HEK293T (cell line): ENCODE measurements around the gene ENKD1.

Experiments used
- ARNT ChIP-seq: fragments of 450-650 bp; IDR thresholded peaks from 2 replicates; pipeline ENCODE4 v1.6.1; 2017; ENCODE audit warnings: mild to moderate bottlenecking
- BHLHE40 ChIP-seq: fragments of 450-650 bp; IDR thresholded peaks from 2 replicates; pipeline ENCODE4 v1.6.1; 2016; ENCODE audit warnings: mild to moderate bottlenecking, moderate library complexity, borderline replicate concordance
- FOXK2 ChIP-seq: fragments of 450-650 bp; IDR thresholded peaks from 2 replicates; pipeline ENCODE4 v1.6.1; 2016; ENCODE audit warnings: mild to moderate bottlenecking
- FOXM1 ChIP-seq: fragments of 450-650 bp; IDR thresholded peaks from 2 replicates; pipeline ENCODE4 v1.6.1; 2017; ENCODE audit warnings: mild to moderate bottlenecking, borderline replicate concordance
- HDGF ChIP-seq: fragments of 450-650 bp; IDR thresholded peaks from 2 replicates; pipeline ENCODE4 v1.6.1; 2017; ENCODE audit warnings: antibody characterized with exemption, borderline replicate concordance
- L3MBTL2 ChIP-seq: fragments of 450-650 bp; conservative IDR thresholded peaks from 2 replicates; pipeline ENCODE4 v1.6.1; 2016; ENCODE audit warnings: mild to moderate bottlenecking
- NFRKB ChIP-seq: fragments of 450-650 bp; IDR thresholded peaks from 2 replicates; pipeline ENCODE4 v1.6.1; 2016; ENCODE audit warnings: mild to moderate bottlenecking, moderate library complexity
- SP1 ChIP-seq: fragments of 450-650 bp; IDR thresholded peaks from 2 replicates; pipeline ENCODE4 v1.6.1; 2017
- SUZ12 ChIP-seq: fragments of 450-650 bp; IDR thresholded peaks from 2 replicates; pipeline ENCODE4 v1.6.1; 2016; ENCODE audit warnings: mild to moderate bottlenecking
- TARDBP ChIP-seq: fragments of 450-650 bp; IDR thresholded peaks from 2 replicates; pipeline ENCODE4 v1.6.1; 2016

- TF ChIP-seq SP1 (no peak), L3MBTL2 (no peak), FOXK2 (no peak), SUZ12 (no peak), FOXM1 (no peak), BHLHE40 (no peak), HDGF (no peak), NFRKB (no peak), TARDBP (no peak), ARNT (no peak)
These were observed 5.3 kb downstream of the ENKD1 start for GRCh38 chr16:67661101-67661761.
